GM12892 (cell line): ENCODE data around the gene PRKAR2A.
"Not testable (repeated sequence)": the region's sequence is repeated elsewhere in the genome, so short reads cannot be mapped to it uniquely, and the experiment has no call there.

ENCODE experiments used
- DNase-seq: peaks from one replicate; pipeline ENCODE4 v3.0.0; 2011; ENCODE audit not compliant: insufficient read length
- FAIRE-seq: peaks from 2 replicates; lab custom pipeline; 2011; peaks lifted over from hg19 to GRCh38; lab: Jason Lieb, UNC
- POLR2A ChIP-seq: IDR thresholded peaks from 2 replicates; pipeline ENCODE4 v1.6.1; 2011; ENCODE audit warnings: low read depth, low read length, control low read depth
- POLR2AphosphoS5 ChIP-seq: IDR thresholded peaks from 2 replicates; pipeline ENCODE4 v1.6.1; 2011; ENCODE audit warnings: low read depth, low read length, control low read depth
- TAF1 ChIP-seq: IDR thresholded peaks from 2 replicates; pipeline ENCODE4 v1.6.1; 2011; ENCODE audit warnings: low read depth, mild to moderate bottlenecking, control low read depth, low read length, borderline replicate concordance

PRKAR2A gene

GRCh38 chr3:48832684-48833083, 15.0 kb downstream of the PRKAR2A start:
- DNase-seq (no peak), FAIRE-seq (no peak)
- no peak for TF ChIP-seq POLR2AphosphoS5
- no peak for TF ChIP-seq TAF1
- no peak for TF ChIP-seq POLR2A

- DNase-seq (no peak), FAIRE-seq (no peak)
- TF ChIP-seq TAF1 (no peak), POLR2AphosphoS5 (no peak), POLR2A (no peak)
Measured at GRCh38 chr3:48830715-48831114, 17.0 kb downstream of the PRKAR2A start.

- not testable (repeated sequence) for DNase-seq, FAIRE-seq
Measured at GRCh38 chr3:48829525-48829924, 18.1 kb downstream of the PRKAR2A start.

GRCh38 chr3:48827874-48828273, 19.8 kb downstream of the PRKAR2A start:
- FAIRE-seq, DNase-seq: not testable (repeated sequence)

GRCh38 chr3:48826451-48826850, 21.2 kb downstream of the PRKAR2A start:
- FAIRE-seq = no peak
- no peak for TF ChIP-seq POLR2A
- no peak for TF ChIP-seq TAF1
- TF ChIP-seq POLR2AphosphoS5 = no peak
- no peak for DNase-seq

GRCh38 chr3:48820612-48821324, 26.9 kb downstream of the PRKAR2A start:
- TF ChIP-seq TAF1 = no peak
- TF ChIP-seq POLR2A = no peak
- TF ChIP-seq POLR2AphosphoS5 = no peak
- FAIRE-seq (no peak), DNase-seq (no peak)

GRCh38 chr3:48819234-48820221, 28.1 kb downstream of the PRKAR2A start:
- no peak for DNase-seq
- FAIRE-seq = no peak
- TF ChIP-seq TAF1 (no peak), POLR2A (no peak), POLR2AphosphoS5 (no peak)

- no peak for TF ChIP-seq POLR2AphosphoS5
- TF ChIP-seq POLR2A = no peak
- no peak for TF ChIP-seq TAF1
- DNase-seq (no peak), FAIRE-seq (no peak)
Measured at GRCh38 chr3:48811524-48811923, 36.1 kb downstream of the PRKAR2A start.

- no peak for TF ChIP-seq POLR2AphosphoS5
- no peak for TF ChIP-seq POLR2A
- TF ChIP-seq TAF1 = no peak
- DNase-seq = no peak
- FAIRE-seq = no peak
Measured at GRCh38 chr3:48804930-48805329, 42.7 kb downstream of the PRKAR2A start.

GRCh38 chr3:48800831-48801230, 46.8 kb downstream of the PRKAR2A start:
- DNase-seq, FAIRE-seq: not testable (repeated sequence)

GRCh38 chr3:48798998-48799397, 48.7 kb downstream of the PRKAR2A start:
- TF ChIP-seq POLR2AphosphoS5 (no peak), POLR2A (no peak), TAF1 (no peak)
- no peak for DNase-seq
- no peak for FAIRE-seq

GRCh38 chr3:48797626-48798025, 50.0 kb downstream of the PRKAR2A start:
- FAIRE-seq (no peak), DNase-seq (no peak)
- no peak for TF ChIP-seq POLR2A
